ENCODE data around the gene OSGEP. TPM values are rescaled to one million over a fixed set of nuclear protein-coding genes. Genes with fewer than 3 reads are reported as not detected.

OSGEP gene
- total RNA-seq, 1 donor from 2014 or later, result 46.1 TPM

- peaks cover 9% of the 10 kb centered on the region for H3K4me1 Mint-ChIP-seq (ENCODE audit: unreplicated experiment)
- no peak overlapping the region for H3K4me3 Mint-ChIP-seq (ENCODE audit: unreplicated experiment)
- TF ChIP-seq CTCF (IDR thresholded peaks at IDR 0.05; ENCODE audit: unreplicated experiment), result no peak
- H3K27me3 Mint-ChIP-seq (ENCODE audit: unreplicated experiment), result peaks cover 5% of the 10 kb centered on the region
- H3K36me3 Mint-ChIP-seq (ENCODE audit: low read depth, unreplicated experiment), result no peaks in the 10 kb centered on the region
- DNase-seq (ENCODE audit: low spot score), result no peak
- H3K9me3 Mint-ChIP-seq (ENCODE audit: unreplicated experiment), result no peaks in the 10 kb centered on the region
- no peak overlapping the region for H3K27ac Mint-ChIP-seq (ENCODE audit: unreplicated experiment)
These were observed 18.3 kb downstream of the OSGEP start for GRCh38 chr14:20436363-20436755.

- Mint-ChIP-seq H3K27me3 (ENCODE audit: unreplicated experiment) (peaks cover 5% of the 10 kb centered on the region), H3K4me3 (ENCODE audit: unreplicated experiment) (no peak within 1 kb of the TSS), H3K36me3 (ENCODE audit: low read depth, unreplicated experiment) (no peaks in the 10 kb centered on the region), H3K9me3 (ENCODE audit: unreplicated experiment) (no peaks in the 10 kb centered on the region), H3K27ac (ENCODE audit: unreplicated experiment) (no peak within 1 kb of the TSS), H3K4me1 (ENCODE audit: unreplicated experiment) (peaks cover 5% of the 10 kb centered on the region)
- no peak for DNase-seq (ENCODE audit: low spot score)
- TF ChIP-seq CTCF (IDR thresholded peaks at IDR 0.05; ENCODE audit: unreplicated experiment), result no peak
These were observed 18.8 kb downstream of the OSGEP start, which contains the start of gene KLHL33 for GRCh38 chr14:20435582-20436362. Gene KLHL33, minus strand, starts transcription at chr14:20436166. Its CDS starts 355 bp downstream, at chr14:20435811.

- peak; percentile 7 for DNase-seq (ENCODE audit: low spot score)
- Mint-ChIP-seq H3K36me3 (ENCODE audit: low read depth, unreplicated experiment) (no peaks in the 10 kb centered on the region), H3K27me3 (ENCODE audit: unreplicated experiment) (peaks cover 5% of the 10 kb centered on the region), H3K9me3 (ENCODE audit: unreplicated experiment) (no peaks in the 10 kb centered on the region), H3K4me3 (ENCODE audit: unreplicated experiment) (no peak overlapping the region), H3K4me1 (ENCODE audit: unreplicated experiment) (peaks cover 5% of the 10 kb centered on the region), H3K27ac (ENCODE audit: unreplicated experiment) (no peak overlapping the region)
- no peak for TF ChIP-seq CTCF (IDR thresholded peaks at IDR 0.05; ENCODE audit: unreplicated experiment)
These were observed 19.7 kb downstream of the OSGEP start for GRCh38 chr14:20434701-20435581.

GRCh38 chr14:20429801-20430669 is 24.6 kb downstream of the OSGEP start:
- Mint-ChIP-seq H3K27ac (ENCODE audit: unreplicated experiment) (no peak overlapping the region), H3K4me3 (ENCODE audit: unreplicated experiment) (no peak overlapping the region), H3K4me1 (ENCODE audit: unreplicated experiment) (peaks cover 23% of the 10 kb centered on the region), H3K27me3 (ENCODE audit: unreplicated experiment) (peaks cover 5% of the 10 kb centered on the region), H3K9me3 (ENCODE audit: unreplicated experiment) (no peaks in the 10 kb centered on the region), H3K36me3 (ENCODE audit: low read depth, unreplicated experiment) (no peaks in the 10 kb centered on the region)
- TF ChIP-seq CTCF (IDR thresholded peaks at IDR 0.05; ENCODE audit: unreplicated experiment), result no peak
- DNase-seq (ENCODE audit: low spot score), result no peak
